Spinal cord (tissue), 10 donors: ENCODE results near the gene EFNA5. TPM values are rescaled to one million over a fixed set of nuclear protein-coding genes. Genes with fewer than 3 reads are reported as not detected.
A peak's percentile ranks its signal among the peaks of the same experiment; 100 is the strongest.

Experiments
- DNase-seq, 6 donors: peaks; one replicate each; pipeline versions ENCODE4 v3.0.0 to v3.0.0-alpha.2; 2013 to 2015; ENCODE audit warnings: low spot score in 6 of 6, low read depth in 4 of 6
- H3K27ac ChIP-seq: one replicate; pipeline ENCODE4 v1.5.1; 2013; ENCODE audit warnings: low read depth, low read length, control low read depth
- H3K27me3 ChIP-seq: one replicate; pipeline ENCODE4 v1.6.1; 2013; ENCODE audit warnings: low read length; ENCODE audit not compliant: control insufficient read depth, insufficient read depth
- H3K36me3 ChIP-seq: one replicate; pipeline ENCODE4 v1.6.1; 2013; ENCODE audit warnings: low read length; ENCODE audit not compliant: control insufficient read depth, insufficient read depth
- H3K4me1 ChIP-seq: one replicate; pipeline ENCODE4 v1.6.1; 2013; ENCODE audit warnings: low read length; ENCODE audit not compliant: control insufficient read depth, insufficient read depth
- H3K4me3 ChIP-seq: one replicate; pipeline ENCODE4 v1.5.1; 2013; ENCODE audit warnings: low read depth, low read length, control low read depth
- H3K9me3 ChIP-seq: one replicate; pipeline ENCODE4 v1.6.1; 2013; ENCODE audit warnings: low read length; ENCODE audit not compliant: control insufficient read depth, insufficient read depth
- WGBS: methylation state at CpG from one replicate; pipeline ENCODE4 v1.1.5; 2013; ENCODE audit warnings: missing lambda C conversion rate; ENCODE audit not compliant: insufficient coverage; 5-methylcytosine and 5-hydroxymethylcytosine counted together
- polyA plus RNA-seq, 2 donors: library from polyadenylated mRNA; unstranded; fragments of 120-200 nt; gene quantifications; one replicate each; pipeline ENCODE4 v1.2.1, GENCODE V29; 2013; ENCODE audit not compliant: insufficient read length in 2 of 2
- total RNA-seq, 2 donors: library from RNA; depleted of rRNA in 1 of 2; stranded (reverse); fragments of 120-200 nt in 1 of 2; fragments of >200 nt in 1 of 2; gene quantifications; one replicate each; pipeline versions ENCODE4 v1.2.3 to v1.2.4, GENCODE V29; 2013 to 2014
- donor health status: healthy.

Gene EFNA5
- total and polyA plus RNA-seq, 4 donors: 11.7 to 17.7 (median 17.1) TPM

GRCh38 chr5:107612541-107612940 lies 58.2 kb downstream of the EFNA5 start:
- DNase-seq: peak in 1 of 6 donors; percentile 63
- WGBS: no CpG with 5 or more reads among the region's 1 CpG
- Histone ChIP-seq H3K27ac (no peak overlapping the region), H3K36me3 (no peaks in the 10 kb centered on the region), H3K9me3 (no peaks in the 10 kb centered on the region), H3K27me3 (no peaks in the 10 kb centered on the region), H3K4me1 (no peaks in the 10 kb centered on the region), H3K4me3 (no peak overlapping the region)

GRCh38 chr5:107610798-107611197 lies 59.9 kb downstream of the EFNA5 start:
- no peaks in the 10 kb centered on the region for H3K36me3 ChIP-seq
- no peaks in the 10 kb centered on the region for H3K9me3 ChIP-seq
- H3K27me3 ChIP-seq: no peaks in the 10 kb centered on the region
- no peak overlapping the region for H3K4me3 ChIP-seq
- WGBS: 92% methylated on average over 10 of the region's 12 CpGs
- DNase-seq: no peak
- H3K27ac ChIP-seq: no peak overlapping the region
- no peaks in the 10 kb centered on the region for H3K4me1 ChIP-seq

GRCh38 chr5:107607671-107608345 lies 62.9 kb downstream of the EFNA5 start:
- WGBS: 78% methylated on average over 6 of the region's 9 CpGs
- Histone ChIP-seq H3K4me1 (no peaks in the 10 kb centered on the region), H3K4me3 (no peak overlapping the region), H3K27me3 (no peaks in the 10 kb centered on the region), H3K9me3 (no peaks in the 10 kb centered on the region), H3K36me3 (no peaks in the 10 kb centered on the region), H3K27ac (no peak overlapping the region)
- DNase-seq: peak in 2 of 6 donors; percentile 32 to 91

GRCh38 chr5:107607196-107607595 lies 63.5 kb downstream of the EFNA5 start:
- WGBS: 89% methylated on average over 4 of the region's 6 CpGs
- Histone ChIP-seq H3K36me3 (no peaks in the 10 kb centered on the region), H3K27me3 (no peaks in the 10 kb centered on the region), H3K27ac (no peak overlapping the region), H3K4me3 (no peak overlapping the region), H3K4me1 (no peaks in the 10 kb centered on the region), H3K9me3 (no peaks in the 10 kb centered on the region)
- peak in 1 of 6 donors; percentile 45 for DNase-seq

GRCh38 chr5:107605596-107606125 lies 65.1 kb downstream of the EFNA5 start:
- Histone ChIP-seq H3K36me3 (no peaks in the 10 kb centered on the region), H3K4me1 (no peaks in the 10 kb centered on the region), H3K27me3 (no peaks in the 10 kb centered on the region), H3K27ac (no peak overlapping the region), H3K4me3 (no peak overlapping the region), H3K9me3 (no peaks in the 10 kb centered on the region)
- 100% methylated on average over 2 of the region's 2 CpGs for WGBS
- no peak for DNase-seq

GRCh38 chr5:107604990-107605389 lies 65.7 kb downstream of the EFNA5 start:
- Histone ChIP-seq H3K4me1 (no peaks in the 10 kb centered on the region), H3K36me3 (no peaks in the 10 kb centered on the region), H3K9me3 (no peaks in the 10 kb centered on the region), H3K27ac (no peak overlapping the region), H3K4me3 (no peak overlapping the region), H3K27me3 (no peaks in the 10 kb centered on the region)
- DNase-seq: peak in 1 of 6 donors; percentile 20
- no CpG with 5 or more reads among the region's 3 CpGs for WGBS

- Histone ChIP-seq H3K27ac (no peak overlapping the region), H3K4me3 (no peak overlapping the region), H3K27me3 (no peaks in the 10 kb centered on the region), H3K9me3 (no peaks in the 10 kb centered on the region), H3K36me3 (no peaks in the 10 kb centered on the region), H3K4me1 (no peaks in the 10 kb centered on the region)
- no peak for DNase-seq
- WGBS: 88% methylated on average over 5 of the region's 10 CpGs
Measured at GRCh38 chr5:107604146-107604910, 66.4 kb downstream of the EFNA5 start.

- no peak overlapping the region for H3K4me3 ChIP-seq
- H3K27me3 ChIP-seq: no peaks in the 10 kb centered on the region
- peak in 1 of 6 donors; percentile 40 for DNase-seq
- H3K4me1 ChIP-seq: no peaks in the 10 kb centered on the region
- H3K36me3 ChIP-seq: no peaks in the 10 kb centered on the region
- WGBS: 81% methylated on average over 4 of the region's 6 CpGs
- H3K27ac ChIP-seq: no peak overlapping the region
- H3K9me3 ChIP-seq: no peaks in the 10 kb centered on the region
Measured at GRCh38 chr5:107603349-107603748, 67.4 kb downstream of the EFNA5 start.

GRCh38 chr5:107602896-107603295 lies 67.8 kb downstream of the EFNA5 start:
- H3K9me3 ChIP-seq: no peaks in the 10 kb centered on the region
- peak in 1 of 6 donors; percentile 13 for DNase-seq
- no peaks in the 10 kb centered on the region for H3K27me3 ChIP-seq
- no peak overlapping the region for H3K4me3 ChIP-seq
- no peak overlapping the region for H3K27ac ChIP-seq
- 75% methylated on average over 1 of the region's 5 CpGs for WGBS
- no peaks in the 10 kb centered on the region for H3K4me1 ChIP-seq
- H3K36me3 ChIP-seq: no peaks in the 10 kb centered on the region
